Forelimb muscle (tissue), 1 donor: ENCODE results near the gene OPN3. TPM values are rescaled to one million over a fixed set of nuclear protein-coding genes. Genes with fewer than 3 reads are reported as not detected.
"Not testable (repeated sequence)": the region's sequence is repeated elsewhere in the genome, so short reads cannot be mapped to it uniquely, and the experiment has no call there.

ENCODE experiments used
- DNase-seq: peaks from one replicate; pipeline ENCODE4 v3.0.0-alpha.2; 2013; ENCODE audit warnings: low read depth
- polyA plus RNA-seq: library from polyadenylated mRNA; unstranded; fragments of 120-200 nt; gene quantifications from one replicate; pipeline ENCODE4 v1.2.1, GENCODE V29; 2013; ENCODE audit not compliant: insufficient read length

Gene OPN3
- 15.3 TPM for polyA plus RNA-seq

GRCh38 chr1:241640149-241640866 is at the start of gene OPN3, which contains the start of gene CHML:
Gene OPN3 (minus strand): TSS chr1:241640369. CDS start chr1:241640254, 115 bp downstream.
Gene CHML (minus strand): TSS chr1:241640369. CDS start chr1:241635766, 4,603 bp downstream.
- peak; percentile 59 for DNase-seq

GRCh38 chr1:241688940-241689368 is 48.8 kb upstream of the OPN3 start:
- DNase-seq: no peak

GRCh38 chr1:241684108-241684507 is 43.9 kb upstream of the OPN3 start:
- no peak for DNase-seq

- DNase-seq: no peak
These were observed 42.8 kb upstream of the OPN3 start for GRCh38 chr1:241682921-241683320.

GRCh38 chr1:241681861-241682448 is 41.8 kb upstream of the OPN3 start:
- DNase-seq: not testable (repeated sequence)

- no peak for DNase-seq
These were observed 39.8 kb upstream of the OPN3 start for GRCh38 chr1:241679961-241680360.

- DNase-seq: no peak
These were observed 39.2 kb upstream of the OPN3 start for GRCh38 chr1:241679404-241679803.

- no peak for DNase-seq
These were observed 38.4 kb upstream of the OPN3 start for GRCh38 chr1:241678536-241678935.

GRCh38 chr1:241677201-241677600 is 37.0 kb upstream of the OPN3 start:
- no peak for DNase-seq

GRCh38 chr1:241675983-241676382 is 35.8 kb upstream of the OPN3 start:
- DNase-seq: no peak

GRCh38 chr1:241674805-241675384 is 34.7 kb upstream of the OPN3 start:
- DNase-seq: no peak

- DNase-seq: no peak
These were observed 32.1 kb upstream of the OPN3 start for GRCh38 chr1:241672301-241672700.

- no peak for DNase-seq
These were observed 26.2 kb upstream of the OPN3 start for GRCh38 chr1:241666419-241666818.

- no peak for DNase-seq
These were observed 20.3 kb upstream of the OPN3 start for GRCh38 chr1:241660424-241660972.

GRCh38 chr1:241659016-241659415 is 18.8 kb upstream of the OPN3 start:
- DNase-seq: not testable (repeated sequence)

- no peak for DNase-seq
These were observed 18.1 kb upstream of the OPN3 start for GRCh38 chr1:241658081-241658793.

GRCh38 chr1:241654641-241655040 is 14.5 kb upstream of the OPN3 start:
- DNase-seq: no peak

GRCh38 chr1:241654019-241654418 is 13.8 kb upstream of the OPN3 start:
- no peak for DNase-seq

GRCh38 chr1:241652012-241652411 is 11.8 kb upstream of the OPN3 start, which contains the start of gene WDR64:
Gene WDR64 (plus strand): TSS chr1:241652281. CDS start chr1:241652485, 204 bp downstream.
- no peak for DNase-seq

GRCh38 chr1:241648159-241648558 is 8.0 kb upstream of the OPN3 start:
- no peak for DNase-seq

GRCh38 chr1:241647658-241648057 is 7.5 kb upstream of the OPN3 start:
- no peak for DNase-seq

GRCh38 chr1:241646201-241646600 is 6.0 kb upstream of the OPN3 start:
- DNase-seq: no peak
